Breast epithelium (tissue), 3 donors: ENCODE data around the gene SLC29A4.

Source experiments
- POLR2A ChIP-seq: fragments of 450-650 bp; IDR thresholded peaks from one replicate; pipeline ENCODE4 v1.6.1; 2016; ENCODE audit warnings: antibody characterized with exemption, mild to moderate bottlenecking, moderate library complexity
- TF ChIP-seq, protein P1 (sequence below), 3 donors: fragments of 450-650 bp; IDR thresholded peaks; one replicate each; pipeline ENCODE4 v1.5.1; 2016 to 2017; ENCODE audit warnings: antibody characterized with exemption in 3 of 3, mild to moderate bottlenecking in 3 of 3, moderate library complexity in 3 of 3

DNA sequence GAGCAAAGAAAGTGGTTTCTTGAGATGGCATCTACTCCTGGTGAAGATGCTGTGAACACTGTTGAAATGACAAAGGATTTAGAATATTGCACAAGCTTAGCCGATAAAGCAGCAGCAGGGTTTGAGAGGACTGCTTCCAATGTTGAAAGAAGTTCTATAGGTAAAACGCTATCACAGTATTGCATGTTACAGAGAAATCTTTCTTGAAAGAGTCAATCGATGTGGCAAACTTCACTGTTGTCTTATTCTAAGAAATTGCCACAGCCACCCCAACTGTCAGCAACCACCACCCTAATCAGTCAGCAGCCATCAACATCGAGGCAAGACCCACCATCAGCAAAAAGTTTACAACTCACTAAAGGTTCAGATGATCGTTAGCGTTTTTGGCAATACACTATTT, 59.9 kb downstream of the SLC29A4 start:
- TF ChIP-seq, protein P1, sequence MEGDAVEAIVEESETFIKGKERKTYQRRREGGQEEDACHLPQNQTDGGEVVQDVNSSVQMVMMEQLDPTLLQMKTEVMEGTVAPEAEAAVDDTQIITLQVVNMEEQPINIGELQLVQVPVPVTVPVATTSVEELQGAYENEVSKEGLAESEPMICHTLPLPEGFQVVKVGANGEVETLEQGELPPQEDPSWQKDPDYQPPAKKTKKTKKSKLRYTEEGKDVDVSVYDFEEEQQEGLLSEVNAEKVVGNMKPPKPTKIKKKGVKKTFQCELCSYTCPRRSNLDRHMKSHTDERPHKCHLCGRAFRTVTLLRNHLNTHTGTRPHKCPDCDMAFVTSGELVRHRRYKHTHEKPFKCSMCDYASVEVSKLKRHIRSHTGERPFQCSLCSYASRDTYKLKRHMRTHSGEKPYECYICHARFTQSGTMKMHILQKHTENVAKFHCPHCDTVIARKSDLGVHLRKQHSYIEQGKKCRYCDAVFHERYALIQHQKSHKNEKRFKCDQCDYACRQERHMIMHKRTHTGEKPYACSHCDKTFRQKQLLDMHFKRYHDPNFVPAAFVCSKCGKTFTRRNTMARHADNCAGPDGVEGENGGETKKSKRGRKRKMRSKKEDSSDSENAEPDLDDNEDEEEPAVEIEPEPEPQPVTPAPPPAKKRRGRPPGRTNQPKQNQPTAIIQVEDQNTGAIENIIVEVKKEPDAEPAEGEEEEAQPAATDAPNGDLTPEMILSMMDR (IDR thresholded peaks at IDR 0.05) = no peak
- no peak for TF ChIP-seq POLR2A
